Eye (tissue), 1 donor: Measurements from ENCODE around the gene SH3GL1.

Experiments used
- DNase-seq: peaks from one replicate; pipeline ENCODE4 v3.0.0-alpha.2; 2015

The SH3GL1 gene

GRCh38 chr19:4375164-4376027 is 25.0 kb downstream of the SH3GL1 start:
- peak; percentile 80 for DNase-seq

GRCh38 chr19:4374498-4375163 is 25.7 kb downstream of the SH3GL1 start:
- DNase-seq, result peak; percentile 21

- DNase-seq, result peak; percentile 44
These were observed 26.5 kb downstream of the SH3GL1 start for GRCh38 chr19:4373601-4374497.

- DNase-seq, result no peak
These were observed 27.4 kb downstream of the SH3GL1 start for GRCh38 chr19:4373013-4373367.

- no peak for DNase-seq
These were observed 28.0 kb downstream of the SH3GL1 start for GRCh38 chr19:4372165-4373012.

- peak; percentile 15 for DNase-seq
These were observed 28.8 kb downstream of the SH3GL1 start for GRCh38 chr19:4371247-4372164.

GRCh38 chr19:4370418-4371041 is 29.8 kb downstream of the SH3GL1 start:
- no peak for DNase-seq

GRCh38 chr19:4369888-4370260 is 30.5 kb downstream of the SH3GL1 start:
- peak; percentile 29 for DNase-seq

- peak; percentile 2 for DNase-seq
These were observed 31.0 kb downstream of the SH3GL1 start for GRCh38 chr19:4369109-4369887.

GRCh38 chr19:4368128-4368820 is 32.1 kb downstream of the SH3GL1 start:
- peak; percentile 47 for DNase-seq

GRCh38 chr19:4367781-4368127 is 32.6 kb downstream of the SH3GL1 start:
- peak; percentile 4 for DNase-seq

GRCh38 chr19:4367336-4367723 is 33.0 kb downstream of the SH3GL1 start:
- no peak for DNase-seq

- no peak for DNase-seq
These were observed 33.5 kb downstream of the SH3GL1 start for GRCh38 chr19:4366666-4367335.

- peak; percentile 1 for DNase-seq
These were observed 34.3 kb downstream of the SH3GL1 start for GRCh38 chr19:4365791-4366665.

- peak; percentile 1 for DNase-seq
These were observed 35.0 kb downstream of the SH3GL1 start for GRCh38 chr19:4365341-4365740.

- no peak for DNase-seq
These were observed 36.6 kb downstream of the SH3GL1 start for GRCh38 chr19:4363571-4364304.
